ENCODE data around the gene ZNF674. TPM values are rescaled to one million over a fixed set of nuclear protein-coding genes. Genes with fewer than 3 reads are reported as not detected.

Gene ZNF674
- polyA plus RNA-seq, 1 donor from 2014 or later: 10.8 TPM

GRCh38 chrX:46582966-46583365 lies 37.7 kb upstream of the ZNF674 start:
- Histone ChIP-seq H3K27ac (ENCODE audit: low read length) (no peak overlapping the region), H3K27me3 (ENCODE audit: insufficient read depth, low read depth, low read length) (no peaks in the 10 kb centered on the region), H4K20me1 (ENCODE audit: insufficient read depth) (no peaks in the 10 kb centered on the region), H3K79me2 (replicated peaks; ENCODE audit: insufficient read depth, low read length) (no peaks in the 10 kb centered on the region), H3F3A (ENCODE audit: insufficient read depth, low read length, poor library complexity, severe bottlenecking) (no peaks in the 10 kb centered on the region), H3K4me3 (ENCODE audit: low read length) (no peak overlapping the region), H3K36me3 (ENCODE audit: insufficient read depth, low read length) (no peaks in the 10 kb centered on the region), H3K4me2 (ENCODE audit: low read length) (no peak overlapping the region), H3K9ac (ENCODE audit: low read length) (no peak overlapping the region), H2AFZ (ENCODE audit: low read depth, low read length) (no peak overlapping the region), H3K9me2 (ENCODE audit: insufficient read depth, low read length) (no peaks in the 10 kb centered on the region), H3K9me3 (ENCODE audit: low read length) (no peaks in the 10 kb centered on the region)
- no peak for TF ChIP-seq TAF1 (IDR thresholded peaks at IDR 0.05; ENCODE audit: low read depth)
- TF ChIP-seq MXI1 (conservative IDR thresholded peaks at IDR 0.05; ENCODE audit: poor library complexity, severe bottlenecking): no peak
- no peak for TF ChIP-seq RAD21 (conservative IDR thresholded peaks at IDR 0.05)
- TF ChIP-seq SMC3 (conservative IDR thresholded peaks at IDR 0.05; ENCODE audit: poor library complexity): no peak
- TF ChIP-seq, protein P1, sequence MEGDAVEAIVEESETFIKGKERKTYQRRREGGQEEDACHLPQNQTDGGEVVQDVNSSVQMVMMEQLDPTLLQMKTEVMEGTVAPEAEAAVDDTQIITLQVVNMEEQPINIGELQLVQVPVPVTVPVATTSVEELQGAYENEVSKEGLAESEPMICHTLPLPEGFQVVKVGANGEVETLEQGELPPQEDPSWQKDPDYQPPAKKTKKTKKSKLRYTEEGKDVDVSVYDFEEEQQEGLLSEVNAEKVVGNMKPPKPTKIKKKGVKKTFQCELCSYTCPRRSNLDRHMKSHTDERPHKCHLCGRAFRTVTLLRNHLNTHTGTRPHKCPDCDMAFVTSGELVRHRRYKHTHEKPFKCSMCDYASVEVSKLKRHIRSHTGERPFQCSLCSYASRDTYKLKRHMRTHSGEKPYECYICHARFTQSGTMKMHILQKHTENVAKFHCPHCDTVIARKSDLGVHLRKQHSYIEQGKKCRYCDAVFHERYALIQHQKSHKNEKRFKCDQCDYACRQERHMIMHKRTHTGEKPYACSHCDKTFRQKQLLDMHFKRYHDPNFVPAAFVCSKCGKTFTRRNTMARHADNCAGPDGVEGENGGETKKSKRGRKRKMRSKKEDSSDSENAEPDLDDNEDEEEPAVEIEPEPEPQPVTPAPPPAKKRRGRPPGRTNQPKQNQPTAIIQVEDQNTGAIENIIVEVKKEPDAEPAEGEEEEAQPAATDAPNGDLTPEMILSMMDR (IDR thresholded peaks at IDR 0.05; ENCODE audit: poor library complexity, severe bottlenecking): no peak
- no peak for TF ChIP-seq EP300 (conservative IDR thresholded peaks at IDR 0.05; ENCODE audit: poor library complexity, severe bottlenecking)
- no peak for TF ChIP-seq EZH2 (IDR thresholded peaks at IDR 0.05; ENCODE audit: borderline replicate concordance, insufficient read depth, low read length, poor library complexity, severe bottlenecking)
- TF ChIP-seq, protein P2, sequence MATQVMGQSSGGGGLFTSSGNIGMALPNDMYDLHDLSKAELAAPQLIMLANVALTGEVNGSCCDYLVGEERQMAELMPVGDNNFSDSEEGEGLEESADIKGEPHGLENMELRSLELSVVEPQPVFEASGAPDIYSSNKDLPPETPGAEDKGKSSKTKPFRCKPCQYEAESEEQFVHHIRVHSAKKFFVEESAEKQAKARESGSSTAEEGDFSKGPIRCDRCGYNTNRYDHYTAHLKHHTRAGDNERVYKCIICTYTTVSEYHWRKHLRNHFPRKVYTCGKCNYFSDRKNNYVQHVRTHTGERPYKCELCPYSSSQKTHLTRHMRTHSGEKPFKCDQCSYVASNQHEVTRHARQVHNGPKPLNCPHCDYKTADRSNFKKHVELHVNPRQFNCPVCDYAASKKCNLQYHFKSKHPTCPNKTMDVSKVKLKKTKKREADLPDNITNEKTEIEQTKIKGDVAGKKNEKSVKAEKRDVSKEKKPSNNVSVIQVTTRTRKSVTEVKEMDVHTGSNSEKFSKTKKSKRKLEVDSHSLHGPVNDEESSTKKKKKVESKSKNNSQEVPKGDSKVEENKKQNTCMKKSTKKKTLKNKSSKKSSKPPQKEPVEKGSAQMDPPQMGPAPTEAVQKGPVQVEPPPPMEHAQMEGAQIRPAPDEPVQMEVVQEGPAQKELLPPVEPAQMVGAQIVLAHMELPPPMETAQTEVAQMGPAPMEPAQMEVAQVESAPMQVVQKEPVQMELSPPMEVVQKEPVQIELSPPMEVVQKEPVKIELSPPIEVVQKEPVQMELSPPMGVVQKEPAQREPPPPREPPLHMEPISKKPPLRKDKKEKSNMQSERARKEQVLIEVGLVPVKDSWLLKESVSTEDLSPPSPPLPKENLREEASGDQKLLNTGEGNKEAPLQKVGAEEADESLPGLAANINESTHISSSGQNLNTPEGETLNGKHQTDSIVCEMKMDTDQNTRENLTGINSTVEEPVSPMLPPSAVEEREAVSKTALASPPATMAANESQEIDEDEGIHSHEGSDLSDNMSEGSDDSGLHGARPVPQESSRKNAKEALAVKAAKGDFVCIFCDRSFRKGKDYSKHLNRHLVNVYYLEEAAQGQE (IDR thresholded peaks at IDR 0.05; ENCODE audit: borderline replicate concordance): no peak
- no peak for TF ChIP-seq POLR2AphosphoS5 (IDR thresholded peaks at IDR 0.05)

- no peaks in the 10 kb centered on the region for H3K36me3 ChIP-seq (ENCODE audit: insufficient read depth, low read length)
- no peak overlapping the region for H2AFZ ChIP-seq (ENCODE audit: low read depth, low read length)
- no peaks in the 10 kb centered on the region for H3K79me2 ChIP-seq (replicated peaks; ENCODE audit: insufficient read depth, low read length)
- TF ChIP-seq EZH2 (IDR thresholded peaks at IDR 0.05; ENCODE audit: borderline replicate concordance, insufficient read depth, low read length, poor library complexity, severe bottlenecking) (no peak), POLR2AphosphoS5 (IDR thresholded peaks at IDR 0.05) (no peak), SMC3 (conservative IDR thresholded peaks at IDR 0.05; ENCODE audit: poor library complexity) (no peak)
- TF ChIP-seq, protein P1 (IDR thresholded peaks at IDR 0.05; ENCODE audit: poor library complexity, severe bottlenecking): no peak
- H3K9me3 ChIP-seq (ENCODE audit: low read length): no peaks in the 10 kb centered on the region
- no peaks in the 10 kb centered on the region for H3K9me2 ChIP-seq (ENCODE audit: insufficient read depth, low read length)
- H3K9ac ChIP-seq (ENCODE audit: low read length): no peak overlapping the region
- H4K20me1 ChIP-seq (ENCODE audit: insufficient read depth): no peaks in the 10 kb centered on the region
- H3K4me2 ChIP-seq (ENCODE audit: low read length): no peak overlapping the region
- H3K27me3 ChIP-seq (ENCODE audit: insufficient read depth, low read depth, low read length): no peaks in the 10 kb centered on the region
- H3K27ac ChIP-seq (ENCODE audit: low read length): no peak overlapping the region
- no peak overlapping the region for H3K4me3 ChIP-seq (ENCODE audit: low read length)
- no peaks in the 10 kb centered on the region for H3F3A ChIP-seq (ENCODE audit: insufficient read depth, low read length, poor library complexity, severe bottlenecking)
Measured at GRCh38 chrX:46582325-46582724, 37.1 kb upstream of the ZNF674 start.

All from neural cell (in vitro differentiated cells).